GM21515 (cell line): Measurements from ENCODE around the gene FAM174B.

Experiments
- ATAC-seq: cut with Tn5 transposase; IDR thresholded peaks from one replicate; pipeline ENCODE4 v1.9.1; 2021; ENCODE audit not compliant: unreplicated experiment

Gene FAM174B

DNA sequence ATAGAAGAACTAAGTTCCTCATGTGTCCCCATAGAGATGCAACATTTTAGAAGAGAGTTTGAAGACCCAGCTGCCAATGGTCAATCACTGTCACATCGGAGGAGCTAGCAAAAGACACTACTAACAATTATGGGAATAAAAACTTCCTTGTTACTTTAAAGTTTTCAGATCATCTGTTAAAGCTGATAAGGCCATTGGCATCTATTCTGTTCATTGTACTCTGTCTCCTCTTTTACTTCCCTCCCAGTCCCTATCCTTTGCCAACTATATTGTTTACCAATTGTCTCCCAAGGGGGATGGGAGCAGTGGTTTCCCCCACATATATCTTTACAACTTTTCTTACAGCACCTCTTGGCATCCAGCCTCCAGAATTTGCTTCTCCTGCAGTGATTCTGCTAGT is 81.0 kb downstream of the FAM174B start:
- no peak for ATAC-seq

DNA sequence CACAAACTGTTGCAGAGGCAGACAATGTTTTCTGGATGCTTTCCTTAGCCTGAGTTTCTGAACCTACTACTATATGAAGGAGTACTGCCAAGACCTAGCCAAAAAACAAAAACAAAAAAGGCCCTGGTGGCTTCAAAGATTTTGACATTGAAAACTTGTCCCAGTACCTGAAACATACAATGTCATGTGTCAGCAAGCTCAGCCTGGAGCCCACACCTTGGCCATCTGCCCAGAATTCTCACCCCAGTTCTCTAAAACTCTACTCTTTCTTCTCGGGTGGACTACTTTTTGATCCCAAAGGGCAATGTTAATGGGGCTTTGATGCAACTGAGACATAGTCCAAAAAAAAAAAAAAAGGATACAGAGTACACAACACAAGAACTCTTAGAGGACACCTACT is 81.4 kb downstream of the FAM174B start:
- ATAC-seq = no peak

- ATAC-seq = no peak
Observed at GRCh38 chr15:92571824-92572223, 83.8 kb downstream of the FAM174B start.

GRCh38 chr15:92570391-92570790 is 85.2 kb downstream of the FAM174B start:
- no peak for ATAC-seq

- ATAC-seq = no peak
Observed at GRCh38 chr15:92569778-92570177, 85.8 kb downstream of the FAM174B start.
